GM12875 (cell line): ENCODE results near the gene NME7.

Experiments used
- H3K4me3 ChIP-seq: one replicate; pipeline ENCODE4 v1.5.1; 2011; ENCODE audit warnings: low read depth, low read length, control low read depth
- TF ChIP-seq, protein P1 (sequence below): IDR thresholded peaks from 2 replicates; pipeline ENCODE4 v1.5.1; 2011; ENCODE audit warnings: low read depth, mild to moderate bottlenecking, control low read depth, inconsistent platforms, low read length, moderate library complexity, borderline replicate concordance; ENCODE audit not compliant: insufficient read depth

Gene NME7

DNA sequence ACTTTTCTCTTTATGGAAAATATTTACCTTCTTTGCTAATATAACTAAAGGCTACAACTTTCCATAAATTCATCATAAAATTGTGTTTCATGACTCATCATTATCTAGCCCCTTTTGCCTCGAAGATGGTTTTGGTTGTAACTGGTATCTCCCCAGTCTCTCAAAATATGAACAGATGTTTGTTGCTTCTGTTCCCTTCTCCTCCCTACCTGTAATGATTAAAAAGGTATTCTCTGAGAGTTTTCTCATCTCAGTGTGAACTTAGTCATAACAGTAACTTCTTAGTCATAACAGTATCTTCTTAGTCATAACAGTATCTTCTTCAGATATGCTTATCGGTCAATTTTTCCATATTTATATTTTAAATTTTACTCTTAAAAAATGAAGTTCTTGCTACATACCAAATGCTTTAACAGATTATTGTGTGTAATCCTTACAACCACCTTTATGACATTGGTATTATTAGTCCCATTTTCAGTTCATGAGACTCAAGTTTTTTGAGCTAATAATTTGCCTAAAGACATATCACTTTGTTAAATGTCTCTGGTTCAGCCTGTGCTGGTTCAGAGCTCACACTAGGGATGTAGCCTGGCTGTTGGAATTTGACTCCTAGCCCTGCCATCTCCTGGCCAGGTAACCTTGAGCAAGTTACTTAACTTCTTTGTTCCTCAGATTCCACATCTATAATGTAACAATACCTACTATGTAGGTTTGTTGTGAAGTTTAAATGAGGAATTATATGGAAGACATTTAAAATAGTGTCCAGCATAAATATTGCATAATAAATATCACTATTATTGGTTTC, 228.5 kb downstream of the NME7 start:
- TF ChIP-seq, protein P1, sequence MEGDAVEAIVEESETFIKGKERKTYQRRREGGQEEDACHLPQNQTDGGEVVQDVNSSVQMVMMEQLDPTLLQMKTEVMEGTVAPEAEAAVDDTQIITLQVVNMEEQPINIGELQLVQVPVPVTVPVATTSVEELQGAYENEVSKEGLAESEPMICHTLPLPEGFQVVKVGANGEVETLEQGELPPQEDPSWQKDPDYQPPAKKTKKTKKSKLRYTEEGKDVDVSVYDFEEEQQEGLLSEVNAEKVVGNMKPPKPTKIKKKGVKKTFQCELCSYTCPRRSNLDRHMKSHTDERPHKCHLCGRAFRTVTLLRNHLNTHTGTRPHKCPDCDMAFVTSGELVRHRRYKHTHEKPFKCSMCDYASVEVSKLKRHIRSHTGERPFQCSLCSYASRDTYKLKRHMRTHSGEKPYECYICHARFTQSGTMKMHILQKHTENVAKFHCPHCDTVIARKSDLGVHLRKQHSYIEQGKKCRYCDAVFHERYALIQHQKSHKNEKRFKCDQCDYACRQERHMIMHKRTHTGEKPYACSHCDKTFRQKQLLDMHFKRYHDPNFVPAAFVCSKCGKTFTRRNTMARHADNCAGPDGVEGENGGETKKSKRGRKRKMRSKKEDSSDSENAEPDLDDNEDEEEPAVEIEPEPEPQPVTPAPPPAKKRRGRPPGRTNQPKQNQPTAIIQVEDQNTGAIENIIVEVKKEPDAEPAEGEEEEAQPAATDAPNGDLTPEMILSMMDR, result no peak

DNA sequence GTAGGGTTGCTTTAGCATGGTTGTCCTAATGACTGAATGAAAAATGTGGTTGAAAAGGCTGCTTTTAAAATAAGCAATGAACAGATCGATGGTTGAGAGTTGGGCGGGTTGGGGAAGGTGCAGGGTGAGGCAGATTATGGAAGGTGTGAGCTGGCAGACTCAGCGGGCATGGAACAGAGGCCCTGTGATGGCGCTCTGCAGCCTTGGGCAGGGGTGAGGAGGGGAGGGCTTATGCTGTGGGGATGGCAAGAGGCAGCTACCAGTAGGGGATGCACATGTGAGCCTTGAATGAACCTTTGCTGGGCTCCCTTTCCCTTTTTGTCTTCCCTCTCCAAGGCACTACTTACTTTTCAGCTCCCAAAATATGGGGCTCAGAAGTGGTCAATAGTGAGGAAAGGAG, 230.2 kb downstream of the NME7 start:
- TF ChIP-seq, protein P1, result no peak
- no peak overlapping the region for H3K4me3 ChIP-seq

More for the DNA sequence above, 228.5 kb downstream of the NME7 start:
- no peak overlapping the region for H3K4me3 ChIP-seq

DNA sequence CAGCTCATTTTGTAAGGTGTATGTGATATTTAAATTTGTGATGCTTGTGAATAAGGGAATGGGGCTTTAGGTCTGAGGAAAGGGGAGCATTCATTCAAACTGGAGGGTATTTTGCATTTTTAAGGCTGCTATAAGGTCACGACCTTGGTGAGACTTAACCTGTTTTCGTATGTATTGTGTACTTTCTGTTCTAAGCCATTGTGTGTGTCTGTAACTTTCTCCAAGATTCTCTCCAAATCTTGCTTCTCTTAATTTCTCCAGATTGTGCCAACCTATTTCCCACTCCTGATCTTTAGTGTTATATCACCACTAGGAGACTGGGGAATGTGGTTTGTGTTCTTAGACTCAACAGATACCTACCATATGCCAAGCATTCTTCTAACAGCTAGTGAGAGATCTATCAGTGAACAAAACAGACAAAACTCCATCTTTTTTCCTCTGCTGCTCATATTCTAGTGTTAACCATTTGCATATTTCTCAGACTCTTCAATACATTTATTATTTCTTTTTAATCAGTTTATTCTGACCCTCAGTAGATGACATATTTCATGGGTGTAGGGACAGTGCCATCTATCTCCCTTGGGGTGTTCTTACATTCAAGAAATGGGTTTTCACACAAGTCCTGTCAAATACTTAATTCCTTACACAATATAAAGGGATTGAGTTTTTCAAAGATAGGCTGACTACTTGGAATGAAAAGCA, 233.6 kb downstream of the NME7 start:
- no peak overlapping the region for H3K4me3 ChIP-seq
- TF ChIP-seq, protein P1, result no peak

DNA sequence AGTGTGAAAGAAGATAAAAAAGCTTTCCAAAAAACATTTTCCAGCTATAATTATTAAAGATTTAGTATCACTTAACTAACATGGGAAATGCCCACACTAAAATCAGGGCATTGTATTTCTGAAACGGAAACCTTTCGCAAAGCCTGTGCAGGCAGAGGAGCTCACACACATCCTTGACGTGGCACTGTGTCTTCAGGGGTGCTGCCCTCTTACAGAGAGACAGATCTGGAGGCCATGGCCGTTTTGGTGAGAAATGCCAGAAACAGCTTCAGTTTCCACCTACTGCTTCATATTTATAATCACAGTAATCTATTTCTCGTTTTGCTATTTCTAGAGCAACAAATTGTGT, 234.4 kb downstream of the NME7 start:
- TF ChIP-seq, protein P1, result no peak
- H3K4me3 ChIP-seq, result no peak overlapping the region

DNA sequence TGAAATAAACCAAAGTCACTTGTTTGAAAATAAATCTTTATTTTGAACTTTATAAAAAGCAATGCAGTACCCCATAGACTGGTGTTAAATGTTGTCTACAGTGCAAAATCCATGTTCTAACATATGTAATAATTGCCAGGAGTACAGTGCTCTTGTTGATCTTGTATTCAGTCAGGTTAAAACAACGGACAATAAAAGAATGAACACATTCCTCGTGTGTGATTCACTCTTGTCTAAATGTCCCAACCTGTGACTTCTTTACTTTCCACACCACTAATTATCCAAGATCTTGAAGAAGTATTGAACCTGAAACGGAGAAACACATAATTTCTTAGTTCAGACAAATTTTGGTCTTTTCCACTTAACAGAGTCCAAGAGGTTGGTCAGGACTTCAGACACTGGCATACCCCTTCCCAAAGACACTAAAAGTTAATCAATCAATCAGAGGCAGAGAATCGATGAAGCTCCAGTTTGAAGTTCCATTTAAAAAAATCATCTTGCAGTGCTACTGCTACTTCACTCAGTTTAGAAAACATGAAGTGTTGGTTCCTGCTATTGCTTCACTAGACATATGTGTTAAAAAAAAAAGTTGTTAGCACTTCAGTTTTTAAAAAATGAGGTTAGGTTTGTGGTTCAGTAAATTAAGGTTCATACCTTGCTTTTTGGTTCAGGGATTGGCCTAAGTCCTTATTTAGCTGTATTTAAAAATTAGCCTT, 234.9 kb downstream of the NME7 start:
- TF ChIP-seq, protein P1, result no peak
- no peak overlapping the region for H3K4me3 ChIP-seq

DNA sequence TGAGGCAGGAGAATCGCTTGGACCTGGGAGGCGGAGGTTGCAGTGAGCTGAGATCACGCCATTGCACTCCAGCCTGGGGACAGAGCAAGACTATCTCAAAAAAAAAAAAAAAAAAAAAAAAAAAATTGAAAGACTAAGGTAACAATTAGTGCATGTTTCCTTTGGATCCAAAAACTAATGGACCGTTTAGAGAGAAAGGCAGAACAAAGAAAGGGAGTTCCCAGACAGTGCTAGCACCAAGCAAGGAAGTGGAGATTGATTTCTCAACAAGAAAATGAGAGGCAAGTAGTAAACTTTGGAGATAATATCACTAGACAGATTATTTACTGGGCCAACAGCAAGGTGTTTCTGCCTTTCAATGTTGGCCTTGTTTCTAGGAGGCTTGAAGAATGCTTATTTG, 236.9 kb downstream of the NME7 start:
- TF ChIP-seq, protein P1, result no peak
- H3K4me3 ChIP-seq, result no peak overlapping the region
